Stimulated activated CD8-positive, alpha-beta memory T cell treated with anti-CD3 and anti-CD28 coated beads, Interleukin-4, amount 100 ng/mL, for 1 hour (primary cell): ENCODE measurements around the gene TSPAN18.

Experiments used
- DNase-seq, 2 donors: peaks; one replicate each; pipeline ENCODE4 v3.0.0-alpha.2; 2020; ENCODE audit warnings: low read depth in 2 of 2, low spot score in 1 of 2

Gene TSPAN18

DNA sequence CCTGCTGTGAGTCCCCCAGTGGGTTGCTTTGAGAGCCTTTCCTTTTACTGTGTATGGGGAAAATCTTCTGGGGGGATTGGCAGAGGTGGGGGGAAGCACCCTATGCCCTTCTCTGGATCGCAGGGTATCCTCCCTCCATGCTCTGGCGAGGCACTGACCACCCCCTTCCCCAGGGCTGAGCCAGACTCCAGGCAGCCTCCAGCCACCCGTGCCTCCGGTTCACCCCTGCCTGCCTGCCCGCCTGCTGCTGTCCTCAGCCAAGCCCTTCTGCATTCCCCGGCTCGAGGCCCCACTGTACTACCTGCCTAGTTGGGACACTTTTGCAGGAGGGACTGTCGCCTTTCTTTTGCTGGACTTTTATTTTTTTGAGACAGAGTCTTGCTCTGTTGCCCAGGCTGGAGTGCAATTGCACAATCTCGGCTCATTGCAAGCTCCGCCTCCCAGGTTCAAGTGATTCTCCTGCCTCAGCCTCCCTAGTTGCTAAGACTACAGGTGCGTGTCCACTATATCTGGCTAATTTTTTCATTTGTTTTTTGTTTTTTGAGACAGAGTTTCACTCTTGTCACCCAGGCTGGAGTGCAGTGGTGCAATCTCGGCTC is 247.7 kb downstream of the TSPAN18 start:
- DNase-seq, result no peak

- no peak for DNase-seq
Measured at GRCh38 chr11:44976576-44976975, 249.8 kb downstream of the TSPAN18 start.

DNA sequence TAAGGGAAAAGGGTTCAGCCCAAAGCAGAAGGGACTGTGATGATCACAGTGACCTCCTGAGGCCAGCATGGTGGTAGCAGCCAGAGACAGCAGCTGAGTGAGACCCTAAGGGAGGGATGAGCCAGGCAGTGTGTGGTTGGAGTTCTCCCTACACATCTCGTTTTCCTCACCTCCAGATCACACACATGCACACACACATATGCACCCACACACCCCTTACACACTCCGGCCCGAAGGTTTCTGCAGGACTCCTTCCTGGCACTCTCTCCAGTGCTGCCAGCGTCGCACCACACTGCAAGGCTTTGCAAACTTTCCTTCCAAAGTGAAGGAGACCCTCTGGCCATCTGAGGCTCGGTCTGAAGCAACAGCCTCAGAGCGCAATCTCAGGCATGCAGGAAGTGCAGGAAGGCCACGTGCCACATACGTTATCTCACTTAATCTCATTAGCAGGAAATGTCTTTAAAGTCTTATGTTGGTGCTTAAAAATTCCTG is 250.8 kb downstream of the TSPAN18 start:
- no peak for DNase-seq

GRCh38 chr11:44978274-44978960 is 251.7 kb downstream of the TSPAN18 start:
- DNase-seq, result no peak

GRCh38 chr11:44978961-44979331 is 252.2 kb downstream of the TSPAN18 start:
- no peak for DNase-seq

- no peak for DNase-seq
Measured at GRCh38 chr11:44979543-44980399, 253.0 kb downstream of the TSPAN18 start.

- no peak for DNase-seq
Measured at GRCh38 chr11:44980533-44981427, 254.0 kb downstream of the TSPAN18 start.
